T-helper 17 cell (primary cell): ENCODE data around the gene PKDCC. TPM values are rescaled to one million over a fixed set of nuclear protein-coding genes. Genes with fewer than 3 reads are reported as not detected.
"Not testable (repeated sequence)": the region's sequence is repeated elsewhere in the genome, so short reads cannot be mapped to it uniquely, and the experiment has no call there.

Experiments
- ATAC-seq: fragments of 150-1000 bp; cut with Tn5 transposase; 2 replicates; pipeline ENCODE4 v1.10.0; 2021; ENCODE audit warnings: mild to moderate bottlenecking, moderate library complexity
- DNase-seq, 3 donors: peaks; one replicate each; pipeline versions ENCODE4 v3.0.0 to v3.0.0-alpha.2; 2020 to 2021
- H3K9me3 ChIP-seq: one replicate; pipeline ENCODE4 v1.7.0; 2013; ENCODE audit warnings: low read length, mild to moderate bottlenecking; ENCODE audit not compliant: control insufficient read depth, poor library complexity, severe bottlenecking
- H3K27ac Mint-ChIP-seq: one replicate; pipeline ENCODE4 v1.8.0; 2022; ENCODE audit warnings: mild to moderate bottlenecking, moderate library complexity, mixed read lengths
- H3K27me3 Mint-ChIP-seq: one replicate; pipeline ENCODE4 v1.8.0; 2022; ENCODE audit warnings: mixed read lengths
- H3K36me3 Mint-ChIP-seq: one replicate; pipeline ENCODE4 v1.8.0; 2022; ENCODE audit warnings: low read depth, mixed read lengths
- H3K4me1 Mint-ChIP-seq: one replicate; pipeline ENCODE4 v1.8.0; 2022; ENCODE audit warnings: mild to moderate bottlenecking, mixed read lengths
- H3K4me3 Mint-ChIP-seq: one replicate; pipeline ENCODE4 v1.8.0; 2022; ENCODE audit warnings: mild to moderate bottlenecking, moderate library complexity, mixed read lengths
- total RNA-seq, 4 donors: library from RNA in 2 of 4; stranded (reverse) in 2 of 4; gene quantifications; one replicate each; pipeline ENCODE4 v1.2.3 and lab custom pipeline; 2022 to 2026

Gene PKDCC
- total RNA-seq, 2 donors from 2014 or later: 0.87 to 1.2 TPM

DNA sequence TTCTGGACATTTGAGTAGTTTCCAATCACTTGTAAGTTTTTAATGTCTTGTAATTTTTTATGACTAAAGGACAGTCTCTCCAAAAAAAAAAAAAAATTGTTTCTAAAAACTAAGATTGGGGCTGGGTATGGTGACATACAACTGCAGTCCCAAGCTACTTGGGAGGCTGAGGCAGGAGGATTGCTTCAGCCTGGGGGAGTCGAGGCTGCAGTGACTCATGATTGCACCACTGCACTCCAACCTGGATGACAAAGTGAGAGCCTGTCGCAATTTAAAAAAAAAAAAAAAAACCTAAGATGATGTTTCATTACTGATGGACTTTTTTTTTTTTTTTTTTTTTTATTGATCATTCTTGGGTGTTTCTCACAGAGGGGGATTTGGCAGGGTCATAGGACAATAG, 34.4 kb upstream of the PKDCC start:
- no peak for DNase-seq
- H3K4me3 Mint-ChIP-seq: no peak overlapping the region
- no peak overlapping the region for H3K27ac Mint-ChIP-seq
- no peaks in the 10 kb centered on the region for H3K9me3 ChIP-seq
- no peak for ATAC-seq
- peaks cover 19% of the 10 kb centered on the region for H3K4me1 Mint-ChIP-seq
- H3K27me3 Mint-ChIP-seq: no peaks in the 10 kb centered on the region
- H3K36me3 Mint-ChIP-seq: no peaks in the 10 kb centered on the region

DNA sequence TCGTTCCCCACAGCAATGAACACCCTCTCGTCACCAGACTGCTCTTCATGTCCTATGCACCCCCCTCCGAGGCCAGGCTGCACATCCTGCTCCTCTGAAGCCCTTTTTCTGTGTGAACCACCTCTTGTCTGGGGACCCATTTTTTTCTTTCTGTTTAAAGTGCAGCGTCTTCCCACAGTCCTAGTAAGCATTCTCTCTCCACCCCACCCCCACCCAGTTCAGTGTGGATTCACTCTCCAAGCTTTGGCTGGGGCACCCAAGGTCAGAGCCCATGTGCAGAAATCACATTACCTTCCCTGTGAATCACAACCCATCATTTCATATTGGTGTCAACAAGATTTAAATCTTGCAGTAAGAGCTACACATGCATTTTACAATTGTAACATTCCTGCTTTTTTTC, 26.4 kb upstream of the PKDCC start:
- Mint-ChIP-seq H3K36me3 (peaks cover 8% of the 10 kb centered on the region), H3K4me1 (peaks cover 3% of the 10 kb centered on the region), H3K27ac (no peak overlapping the region), H3K4me3 (no peak overlapping the region), H3K27me3 (peaks cover 19% of the 10 kb centered on the region)
- DNase-seq (no peak), ATAC-seq (no peak)
- no peaks in the 10 kb centered on the region for H3K9me3 ChIP-seq

- DNase-seq: no peak
- Mint-ChIP-seq H3K36me3 (peaks cover 11% of the 10 kb centered on the region), H3K4me3 (peak overlapping the region; percentile 47), H3K27ac (no peak overlapping the region), H3K4me1 (peaks cover 3% of the 10 kb centered on the region), H3K27me3 (peaks cover 51% of the 10 kb centered on the region)
- no peaks in the 10 kb centered on the region for H3K9me3 ChIP-seq
- ATAC-seq: no peak
Observed at GRCh38 chr2:42025151-42025582, 22.7 kb upstream of the PKDCC start.

- Mint-ChIP-seq H3K27me3 (peaks cover 62% of the 10 kb centered on the region), H3K4me3 (no peak overlapping the region), H3K36me3 (peaks cover 11% of the 10 kb centered on the region), H3K4me1 (peaks cover 5% of the 10 kb centered on the region), H3K27ac (no peak overlapping the region)
- ATAC-seq: no peak
- no peak for DNase-seq
- H3K9me3 ChIP-seq: no peaks in the 10 kb centered on the region
Observed at GRCh38 chr2:42026272-42026671, 21.5 kb upstream of the PKDCC start.

GRCh38 chr2:42028571-42029148, 19.2 kb upstream of the PKDCC start:
- peaks cover 10% of the 10 kb centered on the region for H3K4me1 Mint-ChIP-seq
- ATAC-seq (no peak), DNase-seq (no peak)
- H3K9me3 ChIP-seq: no peaks in the 10 kb centered on the region
- H3K27me3 Mint-ChIP-seq: peaks cover 72% of the 10 kb centered on the region
- no peak overlapping the region for H3K4me3 Mint-ChIP-seq
- no peak overlapping the region for H3K27ac Mint-ChIP-seq
- H3K36me3 Mint-ChIP-seq: peaks cover 9% of the 10 kb centered on the region

DNA sequence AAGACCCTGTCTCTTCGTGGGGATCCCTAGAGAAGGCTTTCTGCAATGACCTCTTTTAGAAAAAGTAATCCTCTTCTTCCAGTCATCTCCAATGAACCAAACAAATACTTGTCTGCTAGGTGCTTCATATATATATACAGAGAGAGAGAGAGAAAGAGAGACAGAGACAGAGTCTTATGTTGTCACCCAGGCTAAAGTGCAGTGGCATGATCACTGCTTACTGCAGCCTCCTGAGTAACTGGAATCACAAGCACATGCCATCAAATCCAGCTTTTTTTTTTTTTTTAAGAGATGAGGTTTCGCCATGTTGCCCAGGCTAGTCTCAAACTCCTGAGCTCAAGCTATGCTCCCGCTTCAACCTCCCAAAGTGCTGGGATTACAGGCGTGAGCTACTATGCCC, 18.6 kb upstream of the PKDCC start:
- Mint-ChIP-seq H3K4me1 (peaks cover 10% of the 10 kb centered on the region), H3K36me3 (peaks cover 8% of the 10 kb centered on the region), H3K27me3 (peaks cover 72% of the 10 kb centered on the region), H3K4me3 (no peak overlapping the region), H3K27ac (no peak overlapping the region)
- no peak for DNase-seq
- ATAC-seq: no peak
- H3K9me3 ChIP-seq: no peaks in the 10 kb centered on the region

DNA sequence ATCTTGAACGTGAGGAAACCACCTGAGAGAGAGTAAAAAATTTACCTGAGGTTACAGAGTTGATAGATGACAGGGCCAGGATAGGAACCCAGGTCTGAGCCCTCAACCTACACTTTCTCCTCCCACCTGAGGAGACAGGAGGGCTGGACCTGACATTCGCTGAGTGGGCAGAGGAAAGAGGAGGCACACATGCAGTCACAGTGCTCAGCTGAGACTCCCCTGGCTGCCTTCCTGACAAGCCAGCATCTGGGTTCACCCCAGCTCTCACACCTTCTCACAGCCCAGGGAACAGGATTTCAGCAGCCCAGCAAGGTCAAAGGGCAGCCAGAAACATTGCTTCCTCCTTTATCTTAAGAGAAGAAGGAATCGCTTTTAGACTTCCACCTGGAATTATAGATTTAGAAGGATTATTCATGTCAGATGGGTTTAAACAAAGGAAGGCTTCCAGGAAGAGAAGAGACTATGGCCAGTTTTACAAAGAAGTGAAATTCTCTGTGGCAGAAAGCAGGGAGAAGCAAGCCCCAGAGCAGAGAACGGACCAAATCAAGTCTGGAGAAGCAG, 18.1 kb upstream of the PKDCC start:
- Mint-ChIP-seq H3K4me1 (peaks cover 10% of the 10 kb centered on the region), H3K36me3 (peaks cover 8% of the 10 kb centered on the region), H3K4me3 (no peak overlapping the region), H3K27me3 (peaks cover 68% of the 10 kb centered on the region), H3K27ac (no peak overlapping the region)
- no peaks in the 10 kb centered on the region for H3K9me3 ChIP-seq
- ATAC-seq (no peak), DNase-seq (no peak)

GRCh38 chr2:42030200-42030759, 17.5 kb upstream of the PKDCC start:
- Mint-ChIP-seq H3K4me3 (no peak overlapping the region), H3K4me1 (peaks cover 7% of the 10 kb centered on the region), H3K27ac (no peak overlapping the region), H3K36me3 (peaks cover 5% of the 10 kb centered on the region), H3K27me3 (peaks cover 63% of the 10 kb centered on the region)
- no peak for DNase-seq
- H3K9me3 ChIP-seq: no peaks in the 10 kb centered on the region
- ATAC-seq: no peak

DNA sequence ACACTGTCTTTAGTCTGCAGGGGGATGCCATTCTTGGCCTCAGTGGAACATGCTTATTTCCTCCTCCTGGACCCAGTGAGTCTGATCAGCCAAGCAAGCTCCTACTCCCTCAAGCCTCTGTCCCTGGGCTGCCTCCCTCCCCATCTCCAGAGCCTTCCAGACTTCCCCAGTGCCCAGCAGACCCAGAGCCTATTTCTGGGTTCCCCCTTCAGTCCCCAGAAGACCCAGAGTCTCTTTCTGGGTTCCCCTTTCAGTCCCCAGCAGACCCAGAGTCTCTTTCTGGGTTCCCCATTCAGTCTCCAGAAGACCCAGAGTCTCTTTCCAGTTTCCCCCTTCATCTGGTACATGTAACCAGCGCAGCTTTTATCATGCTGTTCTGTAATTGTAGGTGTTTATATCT, 17.0 kb upstream of the PKDCC start:
- H3K27me3 Mint-ChIP-seq: peaks cover 60% of the 10 kb centered on the region
- ATAC-seq (no peak), DNase-seq (no peak)
- peaks cover 7% of the 10 kb centered on the region for H3K4me1 Mint-ChIP-seq
- H3K27ac Mint-ChIP-seq: no peak overlapping the region
- H3K9me3 ChIP-seq: no peaks in the 10 kb centered on the region
- H3K4me3 Mint-ChIP-seq: no peak overlapping the region
- peaks cover 4% of the 10 kb centered on the region for H3K36me3 Mint-ChIP-seq

GRCh38 chr2:42031281-42032223, 16.3 kb upstream of the PKDCC start:
- Mint-ChIP-seq H3K27me3 (peaks cover 52% of the 10 kb centered on the region), H3K27ac (no peak overlapping the region), H3K4me3 (no peak overlapping the region), H3K36me3 (peaks cover 3% of the 10 kb centered on the region), H3K4me1 (peaks cover 10% of the 10 kb centered on the region)
- DNase-seq (no peak), ATAC-seq (no peak)
- no peaks in the 10 kb centered on the region for H3K9me3 ChIP-seq

DNA sequence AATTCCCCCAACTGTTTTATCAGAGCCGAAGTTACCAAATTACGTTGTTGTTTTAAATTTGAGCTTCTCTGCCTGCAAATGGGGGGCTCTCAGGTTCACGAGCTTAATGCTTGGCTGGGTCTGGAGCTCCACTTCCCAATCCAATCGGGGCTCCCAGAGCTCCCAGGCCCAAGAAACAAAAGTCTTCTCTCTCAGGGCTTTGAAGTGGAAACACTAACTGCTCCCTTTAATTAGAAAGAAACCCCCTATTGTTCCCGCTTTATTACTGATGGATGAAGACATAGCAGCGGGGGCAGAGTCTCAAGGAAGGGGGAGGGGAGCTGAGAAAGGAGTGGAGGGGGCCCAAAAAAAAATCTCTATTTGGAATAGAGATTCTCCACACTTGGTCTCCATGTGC, 15.6 kb upstream of the PKDCC start:
- Mint-ChIP-seq H3K4me1 (peaks cover 10% of the 10 kb centered on the region), H3K4me3 (no peak overlapping the region), H3K27me3 (peaks cover 47% of the 10 kb centered on the region), H3K27ac (no peak overlapping the region), H3K36me3 (peaks cover 3% of the 10 kb centered on the region)
- no peaks in the 10 kb centered on the region for H3K9me3 ChIP-seq
- no peak for ATAC-seq
- DNase-seq: no peak

DNA sequence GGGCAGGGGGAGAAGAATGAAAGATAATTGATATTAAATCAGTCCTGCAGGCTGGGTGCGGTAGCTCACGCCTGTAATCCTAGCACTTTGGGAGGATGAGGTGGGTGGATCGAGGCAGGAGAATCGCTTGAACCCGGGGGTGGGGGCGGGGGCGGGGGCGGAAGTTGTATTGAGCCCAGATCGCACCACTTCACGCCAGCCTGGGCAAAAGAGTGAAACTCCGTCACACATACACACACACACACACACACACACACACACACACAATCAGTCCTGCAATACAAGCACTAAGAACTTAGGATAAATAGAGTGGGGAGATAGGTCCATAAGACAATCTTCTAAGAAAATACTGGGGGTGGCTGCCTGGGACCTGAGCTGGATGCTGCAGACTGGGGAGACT, 15.1 kb upstream of the PKDCC start:
- ATAC-seq (no peak), DNase-seq (no peak)
- Mint-ChIP-seq H3K4me1 (peaks cover 10% of the 10 kb centered on the region), H3K27me3 (peaks cover 42% of the 10 kb centered on the region), H3K27ac (no peak overlapping the region), H3K36me3 (no peaks in the 10 kb centered on the region), H3K4me3 (no peak overlapping the region)
- no peaks in the 10 kb centered on the region for H3K9me3 ChIP-seq

GRCh38 chr2:42034096-42034495, 13.7 kb upstream of the PKDCC start:
- not testable (repeated sequence) for H3K9me3 ChIP-seq, H3K36me3 Mint-ChIP-seq, H3K27ac Mint-ChIP-seq, H3K4me3 Mint-ChIP-seq, DNase-seq, ATAC-seq
- Mint-ChIP-seq H3K27me3 (peaks cover 31% of the 10 kb centered on the region), H3K4me1 (peaks cover 10% of the 10 kb centered on the region)
